ENCODE data around the gene CDH3.

CDH3 gene

GRCh38 chr16:68644715-68645493, at the start of gene CDH3:
CDH3 (plus strand) TSS chr16:68645310; CDS start chr16:68645380, 70 bp downstream.
- no peak for DNase-seq (ENCODE audit: low spot score)
- no peak for FAIRE-seq

GRCh38 chr16:68596266-68596665, 48.8 kb upstream of the CDH3 start:
- FAIRE-seq: no peak
- DNase-seq (ENCODE audit: low spot score): no peak

- DNase-seq (ENCODE audit: low spot score): no peak
- no peak for FAIRE-seq
Measured at GRCh38 chr16:68599586-68599985, 45.5 kb upstream of the CDH3 start.

GRCh38 chr16:68605746-68606145, 39.4 kb upstream of the CDH3 start:
- no peak for FAIRE-seq
- DNase-seq (ENCODE audit: low spot score): no peak

- DNase-seq (ENCODE audit: low spot score) (no peak), FAIRE-seq (no peak)
Measured at GRCh38 chr16:68607443-68607842, 37.7 kb upstream of the CDH3 start.

GRCh38 chr16:68608330-68608729, 36.8 kb upstream of the CDH3 start:
- DNase-seq (ENCODE audit: low spot score) (no peak), FAIRE-seq (no peak)

- FAIRE-seq (no peak), DNase-seq (ENCODE audit: low spot score) (no peak)
Measured at GRCh38 chr16:68612996-68613395, 32.1 kb upstream of the CDH3 start.

GRCh38 chr16:68617734-68618133, 27.4 kb upstream of the CDH3 start:
- DNase-seq (ENCODE audit: low spot score): no peak
- FAIRE-seq: no peak

GRCh38 chr16:68626557-68626956, 18.6 kb upstream of the CDH3 start:
- DNase-seq (ENCODE audit: low spot score) (no peak), FAIRE-seq (no peak)

- no peak for FAIRE-seq
- no peak for DNase-seq (ENCODE audit: low spot score)
Measured at GRCh38 chr16:68627951-68628425, 17.1 kb upstream of the CDH3 start.

- DNase-seq (ENCODE audit: low spot score) (no peak), FAIRE-seq (no peak)
Measured at GRCh38 chr16:68629351-68629910, 15.7 kb upstream of the CDH3 start.

GRCh38 chr16:68636064-68636560, 9.0 kb upstream of the CDH3 start:
- DNase-seq (ENCODE audit: low spot score) (no peak), FAIRE-seq (no peak)

- DNase-seq (ENCODE audit: low spot score) (no peak), FAIRE-seq (no peak)
Measured at GRCh38 chr16:68636818-68637217, 8.3 kb upstream of the CDH3 start.

GRCh38 chr16:68640972-68641371, 4.1 kb upstream of the CDH3 start:
- no peak for DNase-seq (ENCODE audit: low spot score)
- FAIRE-seq: no peak

GRCh38 chr16:68642047-68642435, 3.1 kb upstream of the CDH3 start:
- FAIRE-seq: no peak
- no peak for DNase-seq (ENCODE audit: low spot score)

- FAIRE-seq: no peak
- DNase-seq (ENCODE audit: low spot score): no peak
Measured at GRCh38 chr16:68642436-68643101, 2.5 kb upstream of the CDH3 start.

- DNase-seq (ENCODE audit: low spot score) (no peak), FAIRE-seq (no peak)
Measured at GRCh38 chr16:68643227-68643626, 1.9 kb upstream of the CDH3 start.

GRCh38 chr16:68643847-68644246, 1.3 kb upstream of the CDH3 start:
- no peak for FAIRE-seq

GRCh38 chr16:68644296-68644695, 814 bp upstream of the CDH3 start:
- FAIRE-seq (no peak), DNase-seq (ENCODE audit: low spot score) (no peak)

More at GRCh38 chr16:68643847-68644246, 1.3 kb upstream of the CDH3 start:
- DNase-seq (ENCODE audit: low spot score): no peak

GRCh38 chr16:68645494-68646388, 631 bp downstream of the CDH3 start:
- DNase-seq (ENCODE audit: low spot score) (no peak), FAIRE-seq (no peak)

GRCh38 chr16:68646953-68647659, 2.0 kb downstream of the CDH3 start:
- DNase-seq (ENCODE audit: low spot score): no peak
- FAIRE-seq: no peak
